ENCODE measurements around the gene MEMO1. TPM values are rescaled to one million over a fixed set of nuclear protein-coding genes. Genes with fewer than 3 reads are reported as not detected.

MEMO1 gene
- polyA plus RNA-seq, 1 of the 3 experiments (the other 2 are of a cell fraction): 54.3 TPM

DNA sequence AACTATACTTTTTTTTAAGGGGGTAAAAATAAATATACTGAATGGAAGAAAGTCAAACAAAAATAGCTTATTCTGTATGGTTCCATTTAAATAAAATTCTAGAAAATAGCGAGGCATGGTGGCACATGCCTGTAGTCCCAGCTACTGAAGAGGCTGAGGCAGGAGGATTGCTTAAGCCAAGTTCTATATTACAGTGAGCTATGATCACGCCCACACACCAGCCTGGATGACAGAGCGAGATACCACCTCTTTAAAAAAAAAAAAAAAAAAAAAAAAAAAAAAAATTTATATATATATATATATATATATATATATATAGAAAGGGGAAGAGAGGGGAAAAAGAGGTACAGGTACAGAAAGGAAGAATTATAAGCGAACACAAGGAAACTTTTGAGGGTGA, 77.7 kb downstream of the MEMO1 start:
- H3K9me3 ChIP-seq: no peaks in the 10 kb centered on the region
- H3K27me3 ChIP-seq (ENCODE audit: insufficient read depth): no peaks in the 10 kb centered on the region
- H4K20me1 ChIP-seq (ENCODE audit: insufficient read depth): peaks cover 3% of the 10 kb centered on the region; the same call in 1 of the 2 replicates
- TF ChIP-seq CHD2 (IDR thresholded peaks at IDR 0.05; ENCODE audit: low read length, partially characterized antibody) (no peak), EZH2phosphoT487 (IDR thresholded peaks at IDR 0.05; ENCODE audit: borderline replicate concordance, low read depth) (no peak), TAF1 (IDR thresholded peaks at IDR 0.05; ENCODE audit: borderline replicate concordance, low read depth, low read length) (no peak), RFX5 (IDR thresholded peaks at IDR 0.05; ENCODE audit: low read length) (no peak), MXI1 (IDR thresholded peaks at IDR 0.05; ENCODE audit: low read depth, low read length) (no peak), TCF12 (IDR thresholded peaks at IDR 0.05) (no peak), MEF2A (IDR thresholded peaks at IDR 0.05; ENCODE audit: borderline replicate concordance, low read depth) (no peak)
- TF ChIP-seq, protein P1, sequence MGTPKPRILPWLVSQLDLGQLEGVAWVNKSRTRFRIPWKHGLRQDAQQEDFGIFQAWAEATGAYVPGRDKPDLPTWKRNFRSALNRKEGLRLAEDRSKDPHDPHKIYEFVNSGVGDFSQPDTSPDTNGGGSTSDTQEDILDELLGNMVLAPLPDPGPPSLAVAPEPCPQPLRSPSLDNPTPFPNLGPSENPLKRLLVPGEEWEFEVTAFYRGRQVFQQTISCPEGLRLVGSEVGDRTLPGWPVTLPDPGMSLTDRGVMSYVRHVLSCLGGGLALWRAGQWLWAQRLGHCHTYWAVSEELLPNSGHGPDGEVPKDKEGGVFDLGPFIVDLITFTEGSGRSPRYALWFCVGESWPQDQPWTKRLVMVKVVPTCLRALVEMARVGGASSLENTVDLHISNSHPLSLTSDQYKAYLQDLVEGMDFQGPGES (IDR thresholded peaks at IDR 0.05; ENCODE audit: low read depth, low read length): no peak
- TF ChIP-seq, protein P2, sequence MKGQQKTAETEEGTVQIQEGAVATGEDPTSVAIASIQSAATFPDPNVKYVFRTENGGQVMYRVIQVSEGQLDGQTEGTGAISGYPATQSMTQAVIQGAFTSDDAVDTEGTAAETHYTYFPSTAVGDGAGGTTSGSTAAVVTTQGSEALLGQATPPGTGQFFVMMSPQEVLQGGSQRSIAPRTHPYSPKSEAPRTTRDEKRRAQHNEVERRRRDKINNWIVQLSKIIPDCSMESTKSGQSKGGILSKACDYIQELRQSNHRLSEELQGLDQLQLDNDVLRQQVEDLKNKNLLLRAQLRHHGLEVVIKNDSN (IDR thresholded peaks at IDR 0.05; ENCODE audit: borderline replicate concordance, low read depth): no peak
- TF ChIP-seq, protein P3, sequence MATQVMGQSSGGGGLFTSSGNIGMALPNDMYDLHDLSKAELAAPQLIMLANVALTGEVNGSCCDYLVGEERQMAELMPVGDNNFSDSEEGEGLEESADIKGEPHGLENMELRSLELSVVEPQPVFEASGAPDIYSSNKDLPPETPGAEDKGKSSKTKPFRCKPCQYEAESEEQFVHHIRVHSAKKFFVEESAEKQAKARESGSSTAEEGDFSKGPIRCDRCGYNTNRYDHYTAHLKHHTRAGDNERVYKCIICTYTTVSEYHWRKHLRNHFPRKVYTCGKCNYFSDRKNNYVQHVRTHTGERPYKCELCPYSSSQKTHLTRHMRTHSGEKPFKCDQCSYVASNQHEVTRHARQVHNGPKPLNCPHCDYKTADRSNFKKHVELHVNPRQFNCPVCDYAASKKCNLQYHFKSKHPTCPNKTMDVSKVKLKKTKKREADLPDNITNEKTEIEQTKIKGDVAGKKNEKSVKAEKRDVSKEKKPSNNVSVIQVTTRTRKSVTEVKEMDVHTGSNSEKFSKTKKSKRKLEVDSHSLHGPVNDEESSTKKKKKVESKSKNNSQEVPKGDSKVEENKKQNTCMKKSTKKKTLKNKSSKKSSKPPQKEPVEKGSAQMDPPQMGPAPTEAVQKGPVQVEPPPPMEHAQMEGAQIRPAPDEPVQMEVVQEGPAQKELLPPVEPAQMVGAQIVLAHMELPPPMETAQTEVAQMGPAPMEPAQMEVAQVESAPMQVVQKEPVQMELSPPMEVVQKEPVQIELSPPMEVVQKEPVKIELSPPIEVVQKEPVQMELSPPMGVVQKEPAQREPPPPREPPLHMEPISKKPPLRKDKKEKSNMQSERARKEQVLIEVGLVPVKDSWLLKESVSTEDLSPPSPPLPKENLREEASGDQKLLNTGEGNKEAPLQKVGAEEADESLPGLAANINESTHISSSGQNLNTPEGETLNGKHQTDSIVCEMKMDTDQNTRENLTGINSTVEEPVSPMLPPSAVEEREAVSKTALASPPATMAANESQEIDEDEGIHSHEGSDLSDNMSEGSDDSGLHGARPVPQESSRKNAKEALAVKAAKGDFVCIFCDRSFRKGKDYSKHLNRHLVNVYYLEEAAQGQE (IDR thresholded peaks at IDR 0.05; ENCODE audit: low read depth, low read length): no peak
- H3K27ac ChIP-seq (ENCODE audit: low read depth in 2 of 2, low read length in 1 of 2): no peak overlapping the region
- POLR2A ChIA-PET: interaction anchor here (0.6 kb wide), 1 partner anchor 39 kb away, joined by 3 read pairs; no protein-coding TSS in a partner anchor
- H2AFZ ChIP-seq (ENCODE audit: low read depth): no peak overlapping the region
- no peak for DNase-seq
- no peaks in the 10 kb centered on the region for H3K9me2 ChIP-seq
- WGBS (ENCODE audit: low lambda C conversion rate): 97% methylated on average over 4 of the region's 4 CpGs
- CTCF ChIA-PET: no interaction called here
- peaks cover 52% of the 10 kb centered on the region for H3K79me2 ChIP-seq (ENCODE audit: insufficient read depth)
- no peak overlapping the region for H3K9ac ChIP-seq
- no peak overlapping the region for H3K4me2 ChIP-seq
- no peaks in the 10 kb centered on the region for H3F3A ChIP-seq (replicated peaks; ENCODE audit: insufficient read depth)
- H3K4me1 ChIP-seq (ENCODE audit: control insufficient read depth in 1 of 2, insufficient read depth in 2 of 2, low read depth in 1 of 2, low read length in 1 of 2): peaks cover 0 to 19% of the 10 kb centered on the region in 2 experiments; a peak in 3 of 4 replicates
- peaks cover 0 to 31% of the 10 kb centered on the region in 2 experiments for H3K36me3 ChIP-seq (replicated peaks in 1 of 2; ENCODE audit: control insufficient read depth in 1 of 2, insufficient read depth in 2 of 2, low read length in 1 of 2)
- no peak overlapping the region for H3K4me3 ChIP-seq (ENCODE audit: low read depth in 2 of 2, low read length in 1 of 2)

DNA sequence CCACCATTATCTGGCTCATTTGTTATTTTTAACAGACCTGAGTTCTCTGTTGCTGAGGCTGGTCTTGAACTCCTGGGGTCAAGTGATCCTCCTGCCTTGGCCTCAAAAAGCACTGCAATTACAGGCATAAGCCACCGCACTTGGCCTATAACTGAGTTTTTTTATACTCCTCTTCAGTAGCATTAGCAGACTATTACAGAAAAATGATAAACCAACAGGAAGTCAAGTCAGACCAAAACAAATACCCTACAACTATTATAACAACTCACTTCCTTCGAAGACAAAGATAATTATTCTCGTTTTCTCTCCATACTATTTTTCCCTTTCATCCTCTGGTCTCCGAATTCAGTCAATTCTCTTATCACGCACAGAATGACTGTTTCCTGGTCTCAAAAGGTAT, 78.2 kb downstream of the MEMO1 start:
- H3K4me2 ChIP-seq: no peak overlapping the region
- H3K9ac ChIP-seq: no peak overlapping the region
- H3K27ac ChIP-seq (ENCODE audit: low read depth in 2 of 2, low read length in 1 of 2): no peak overlapping the region
- H3K27me3 ChIP-seq (ENCODE audit: insufficient read depth): no peaks in the 10 kb centered on the region
- H3K9me2 ChIP-seq: no peaks in the 10 kb centered on the region
- 96% methylated on average over 5 of the region's 5 CpGs for WGBS (ENCODE audit: low lambda C conversion rate)
- H3K36me3 ChIP-seq (replicated peaks in 1 of 2; ENCODE audit: control insufficient read depth in 1 of 2, insufficient read depth in 2 of 2, low read length in 1 of 2): peaks cover 0 to 31% of the 10 kb centered on the region in 2 experiments
- H2AFZ ChIP-seq (ENCODE audit: low read depth): no peak overlapping the region
- peaks cover 0 to 16% of the 10 kb centered on the region in 2 experiments; a peak in 3 of 4 replicates for H3K4me1 ChIP-seq (ENCODE audit: control insufficient read depth in 1 of 2, insufficient read depth in 2 of 2, low read depth in 1 of 2, low read length in 1 of 2)
- POLR2A ChIA-PET: interaction anchor here (0.6 kb wide), 1 partner anchor 40 kb away, joined by 3 read pairs; no protein-coding TSS in a partner anchor
- CTCF ChIA-PET: no interaction called here
- DNase-seq: no peak
- H3K9me3 ChIP-seq: no peaks in the 10 kb centered on the region
- H3F3A ChIP-seq (replicated peaks; ENCODE audit: insufficient read depth): no peaks in the 10 kb centered on the region
- H3K79me2 ChIP-seq (ENCODE audit: insufficient read depth): peaks cover 52% of the 10 kb centered on the region
- peaks cover 3% of the 10 kb centered on the region; the same call in 1 of the 2 replicates for H4K20me1 ChIP-seq (ENCODE audit: insufficient read depth)
- no peak overlapping the region for H3K4me3 ChIP-seq (ENCODE audit: low read depth in 2 of 2, low read length in 1 of 2)
- TF ChIP-seq RXRA (IDR thresholded peaks at IDR 0.05; ENCODE audit: borderline replicate concordance, low read depth) (no peak), TCF12 (IDR thresholded peaks at IDR 0.05) (no peak), CHD2 (IDR thresholded peaks at IDR 0.05; ENCODE audit: low read length, partially characterized antibody) (no peak), FOXJ3 (CRISPR knock-in tag; IDR thresholded peaks at IDR 0.05) (no peak), YY1 (IDR thresholded peaks at IDR 0.05; ENCODE audit: low read depth) (no peak), FOXM1 (IDR thresholded peaks at IDR 0.05; ENCODE audit: low read depth) (no peak)
- TF ChIP-seq, protein P4, sequence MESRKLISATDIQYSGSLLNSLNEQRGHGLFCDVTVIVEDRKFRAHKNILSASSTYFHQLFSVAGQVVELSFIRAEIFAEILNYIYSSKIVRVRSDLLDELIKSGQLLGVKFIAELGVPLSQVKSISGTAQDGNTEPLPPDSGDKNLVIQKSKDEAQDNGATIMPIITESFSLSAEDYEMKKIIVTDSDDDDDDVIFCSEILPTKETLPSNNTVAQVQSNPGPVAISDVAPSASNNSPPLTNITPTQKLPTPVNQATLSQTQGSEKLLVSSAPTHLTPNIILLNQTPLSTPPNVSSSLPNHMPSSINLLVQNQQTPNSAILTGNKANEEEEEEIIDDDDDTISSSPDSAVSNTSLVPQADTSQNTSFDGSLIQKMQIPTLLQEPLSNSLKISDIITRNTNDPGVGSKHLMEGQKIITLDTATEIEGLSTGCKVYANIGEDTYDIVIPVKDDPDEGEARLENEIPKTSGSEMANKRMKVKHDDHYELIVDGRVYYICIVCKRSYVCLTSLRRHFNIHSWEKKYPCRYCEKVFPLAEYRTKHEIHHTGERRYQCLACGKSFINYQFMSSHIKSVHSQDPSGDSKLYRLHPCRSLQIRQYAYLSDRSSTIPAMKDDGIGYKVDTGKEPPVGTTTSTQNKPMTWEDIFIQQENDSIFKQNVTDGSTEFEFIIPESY (IDR thresholded peaks at IDR 0.05; ENCODE audit: borderline replicate concordance, low read depth): no peak
- TF ChIP-seq, protein P2 (IDR thresholded peaks at IDR 0.05; ENCODE audit: borderline replicate concordance, low read depth): no peak
- TF ChIP-seq, protein P5, sequence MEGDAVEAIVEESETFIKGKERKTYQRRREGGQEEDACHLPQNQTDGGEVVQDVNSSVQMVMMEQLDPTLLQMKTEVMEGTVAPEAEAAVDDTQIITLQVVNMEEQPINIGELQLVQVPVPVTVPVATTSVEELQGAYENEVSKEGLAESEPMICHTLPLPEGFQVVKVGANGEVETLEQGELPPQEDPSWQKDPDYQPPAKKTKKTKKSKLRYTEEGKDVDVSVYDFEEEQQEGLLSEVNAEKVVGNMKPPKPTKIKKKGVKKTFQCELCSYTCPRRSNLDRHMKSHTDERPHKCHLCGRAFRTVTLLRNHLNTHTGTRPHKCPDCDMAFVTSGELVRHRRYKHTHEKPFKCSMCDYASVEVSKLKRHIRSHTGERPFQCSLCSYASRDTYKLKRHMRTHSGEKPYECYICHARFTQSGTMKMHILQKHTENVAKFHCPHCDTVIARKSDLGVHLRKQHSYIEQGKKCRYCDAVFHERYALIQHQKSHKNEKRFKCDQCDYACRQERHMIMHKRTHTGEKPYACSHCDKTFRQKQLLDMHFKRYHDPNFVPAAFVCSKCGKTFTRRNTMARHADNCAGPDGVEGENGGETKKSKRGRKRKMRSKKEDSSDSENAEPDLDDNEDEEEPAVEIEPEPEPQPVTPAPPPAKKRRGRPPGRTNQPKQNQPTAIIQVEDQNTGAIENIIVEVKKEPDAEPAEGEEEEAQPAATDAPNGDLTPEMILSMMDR (IDR thresholded peaks at IDR 0.05): no peak
